Measurements from ENCODE around the gene SLMAP.

SLMAP gene

GRCh38 chr3:57808961-57809608 lies 53.0 kb downstream of the SLMAP start:
- TF ChIP-seq, protein P1, sequence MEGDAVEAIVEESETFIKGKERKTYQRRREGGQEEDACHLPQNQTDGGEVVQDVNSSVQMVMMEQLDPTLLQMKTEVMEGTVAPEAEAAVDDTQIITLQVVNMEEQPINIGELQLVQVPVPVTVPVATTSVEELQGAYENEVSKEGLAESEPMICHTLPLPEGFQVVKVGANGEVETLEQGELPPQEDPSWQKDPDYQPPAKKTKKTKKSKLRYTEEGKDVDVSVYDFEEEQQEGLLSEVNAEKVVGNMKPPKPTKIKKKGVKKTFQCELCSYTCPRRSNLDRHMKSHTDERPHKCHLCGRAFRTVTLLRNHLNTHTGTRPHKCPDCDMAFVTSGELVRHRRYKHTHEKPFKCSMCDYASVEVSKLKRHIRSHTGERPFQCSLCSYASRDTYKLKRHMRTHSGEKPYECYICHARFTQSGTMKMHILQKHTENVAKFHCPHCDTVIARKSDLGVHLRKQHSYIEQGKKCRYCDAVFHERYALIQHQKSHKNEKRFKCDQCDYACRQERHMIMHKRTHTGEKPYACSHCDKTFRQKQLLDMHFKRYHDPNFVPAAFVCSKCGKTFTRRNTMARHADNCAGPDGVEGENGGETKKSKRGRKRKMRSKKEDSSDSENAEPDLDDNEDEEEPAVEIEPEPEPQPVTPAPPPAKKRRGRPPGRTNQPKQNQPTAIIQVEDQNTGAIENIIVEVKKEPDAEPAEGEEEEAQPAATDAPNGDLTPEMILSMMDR (IDR thresholded peaks at IDR 0.05; ENCODE audit: low read depth, low read length) = no peak
- no peak for DNase-seq
- Histone ChIP-seq H3K9me3 (ENCODE audit: severe bottlenecking) (no peaks in the 10 kb centered on the region), H3K27me3 (ENCODE audit: insufficient read depth, low read depth, severe bottlenecking) (no peaks in the 10 kb centered on the region), H3K36me3 (no peaks in the 10 kb centered on the region), H3K27ac (no peak overlapping the region), H3K4me3 (ENCODE audit: low read depth, low read length) (no peak overlapping the region)

DNA sequence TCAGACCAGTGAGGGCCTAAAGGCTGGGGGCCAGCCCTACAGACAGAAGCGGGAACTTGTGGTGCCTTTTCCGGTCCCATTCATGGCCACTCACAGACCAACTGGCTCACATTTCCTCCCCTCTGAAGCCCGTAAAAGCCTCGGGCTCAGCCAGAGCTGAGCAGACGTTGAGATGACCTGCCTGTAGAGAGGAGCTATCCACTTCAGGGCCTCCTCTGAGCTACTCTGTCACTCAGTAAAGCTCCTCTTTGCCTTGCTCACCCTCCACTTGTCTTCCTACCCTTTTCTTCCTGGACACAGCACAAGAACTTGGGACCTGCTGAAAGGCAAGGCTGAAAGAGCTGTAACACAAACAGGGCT lies 53.5 kb downstream of the SLMAP start:
- no peak overlapping the region for H3K27ac ChIP-seq
- no peaks in the 10 kb centered on the region for H3K9me3 ChIP-seq (ENCODE audit: severe bottlenecking)
- H3K4me3 ChIP-seq (ENCODE audit: low read depth, low read length) = no peak overlapping the region
- no peaks in the 10 kb centered on the region for H3K36me3 ChIP-seq
- TF ChIP-seq, protein P1 (IDR thresholded peaks at IDR 0.05; ENCODE audit: low read depth, low read length) = no peak
- no peaks in the 10 kb centered on the region for H3K27me3 ChIP-seq (ENCODE audit: insufficient read depth, low read depth, severe bottlenecking)
- DNase-seq = no peak

DNA sequence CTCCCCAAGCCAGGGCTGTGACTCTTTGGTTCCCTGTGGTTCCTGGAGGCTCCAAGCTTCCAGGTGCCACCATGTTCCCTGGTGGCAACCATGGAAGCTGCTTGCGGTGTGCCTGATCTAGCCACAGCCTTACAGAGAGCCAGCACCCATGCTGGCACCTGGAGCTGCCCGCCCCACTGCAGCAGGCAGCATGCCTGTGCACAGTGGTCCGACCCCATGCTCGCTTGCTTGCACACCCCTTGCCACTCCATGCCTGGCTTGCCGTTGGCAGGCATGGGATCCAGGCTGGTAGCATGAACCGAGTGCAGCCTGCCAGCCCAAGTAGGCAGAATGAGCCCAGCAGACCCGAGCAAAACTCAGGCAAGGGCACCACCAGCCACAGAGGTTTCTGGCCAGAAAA lies 53.9 kb downstream of the SLMAP start:
- no peaks in the 10 kb centered on the region for H3K27me3 ChIP-seq (ENCODE audit: insufficient read depth, low read depth, severe bottlenecking)
- H3K4me3 ChIP-seq (ENCODE audit: low read depth, low read length) = no peak overlapping the region
- H3K27ac ChIP-seq = no peak overlapping the region
- DNase-seq = no peak
- H3K9me3 ChIP-seq (ENCODE audit: severe bottlenecking) = no peaks in the 10 kb centered on the region
- H3K36me3 ChIP-seq = no peaks in the 10 kb centered on the region
- TF ChIP-seq, protein P1 (IDR thresholded peaks at IDR 0.05; ENCODE audit: low read depth, low read length) = no peak

DNA sequence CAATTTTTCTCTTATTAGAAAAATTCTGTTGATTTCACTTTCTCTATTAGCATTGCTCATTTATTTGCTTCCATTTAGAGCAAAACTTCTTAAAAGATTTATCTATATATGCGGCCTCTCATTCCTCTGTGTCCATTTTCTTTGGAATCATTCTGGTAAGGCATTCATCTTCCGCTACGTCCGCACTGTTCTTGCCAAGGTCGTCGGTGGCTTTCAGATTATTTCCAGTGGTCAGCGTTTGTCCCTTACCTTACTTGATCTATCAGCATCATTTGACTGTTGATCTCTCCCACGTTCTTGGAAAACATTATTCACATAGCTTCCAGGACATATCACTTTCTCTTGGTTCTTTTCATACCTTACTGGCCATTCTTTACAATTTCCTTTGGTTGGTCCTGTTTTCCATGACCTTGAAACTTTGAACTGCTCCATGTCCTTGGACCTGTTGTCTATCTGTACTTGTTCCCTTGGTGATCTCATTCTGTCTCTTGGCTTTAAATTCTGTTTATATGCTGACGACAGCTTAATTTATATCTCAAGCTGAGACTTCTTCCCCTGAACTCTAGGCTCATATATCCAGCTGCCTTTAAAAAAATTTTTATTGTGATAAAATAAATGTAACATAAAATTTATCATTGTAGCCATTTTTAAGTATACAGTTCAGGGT lies 54.5 kb downstream of the SLMAP start:
- no peak overlapping the region for H3K27ac ChIP-seq

GRCh38 chr3:57815036-57815435 lies 58.9 kb downstream of the SLMAP start:
- H3K9me3 ChIP-seq (ENCODE audit: severe bottlenecking) = no peaks in the 10 kb centered on the region
- TF ChIP-seq, protein P1 (IDR thresholded peaks at IDR 0.05; ENCODE audit: low read depth, low read length) = no peak
- DNase-seq = no peak
- no peak overlapping the region for H3K27ac ChIP-seq
- no peak overlapping the region for H3K4me3 ChIP-seq (ENCODE audit: low read depth, low read length)
- no peaks in the 10 kb centered on the region for H3K36me3 ChIP-seq
- H3K27me3 ChIP-seq (ENCODE audit: insufficient read depth, low read depth, severe bottlenecking) = no peaks in the 10 kb centered on the region

More for the DNA sequence above, 54.5 kb downstream of the SLMAP start:
- no peak overlapping the region for H3K4me3 ChIP-seq (ENCODE audit: low read depth, low read length)
- H3K9me3 ChIP-seq (ENCODE audit: severe bottlenecking) = no peaks in the 10 kb centered on the region
- no peak for DNase-seq
- TF ChIP-seq, protein P1 (IDR thresholded peaks at IDR 0.05; ENCODE audit: low read depth, low read length) = no peak
- H3K27me3 ChIP-seq (ENCODE audit: insufficient read depth, low read depth, severe bottlenecking) = no peaks in the 10 kb centered on the region
- H3K36me3 ChIP-seq = no peaks in the 10 kb centered on the region

Data from WERI-Rb-1 (cell line).